Activated T-helper 1 cell treated with anti-CD3 and anti-CD28 coated beads, Interleukin-12 subunit alpha, Interleukin-12 subunit beta, Interleukin-2, Interleukin-4 antibody, amounts not matched to agents 30 ng/mL and 10 ng/mL and 1 ng/mL, durations not matched to agents 14 hours and 24 hours and 36 hours (primary cell): ENCODE results near the gene YARS1. TPM values are rescaled to one million over a fixed set of nuclear protein-coding genes. Genes with fewer than 3 reads are reported as not detected.

Source experiments
- DNase-seq: peaks from one replicate; pipeline ENCODE4 v3.0.0; 2021; ENCODE audit warnings: low spot score
- H3K27ac Mint-ChIP-seq: one replicate; pipeline ENCODE4 v1.8.0; 2021; ENCODE audit warnings: mild to moderate bottlenecking, mixed read lengths
- H3K27me3 Mint-ChIP-seq: one replicate; pipeline ENCODE4 v1.8.0; 2022; ENCODE audit warnings: mild to moderate bottlenecking, moderate library complexity, mixed read lengths; ENCODE audit not compliant: insufficient read depth
- H3K36me3 Mint-ChIP-seq: one replicate; pipeline ENCODE4 v1.8.0; 2021; ENCODE audit warnings: low read depth, mixed read lengths
- H3K4me1 Mint-ChIP-seq: one replicate; pipeline ENCODE4 v1.8.0; 2021; ENCODE audit warnings: low read depth, mixed read lengths
- H3K4me3 Mint-ChIP-seq: one replicate; pipeline ENCODE4 v1.8.0; 2021; ENCODE audit warnings: mild to moderate bottlenecking, moderate library complexity, mixed read lengths
- H3K9me3 Mint-ChIP-seq: one replicate; pipeline ENCODE4 v1.8.0; 2021; ENCODE audit warnings: mixed read lengths
- intact Hi-C: fragments of 100-400 bp; cut with micrococcal nuclease; formaldehyde crosslinking; loops from one replicate; pipeline ENCODE4 v1.15.1; 2024
- total RNA-seq: library from RNA; stranded (reverse); gene quantifications from 2 replicates; pipeline ENCODE4 v1.2.3, GENCODE V29; 2022

YARS1 gene
- total RNA-seq, 1 donor from 2014 or later = 205 TPM

DNA sequence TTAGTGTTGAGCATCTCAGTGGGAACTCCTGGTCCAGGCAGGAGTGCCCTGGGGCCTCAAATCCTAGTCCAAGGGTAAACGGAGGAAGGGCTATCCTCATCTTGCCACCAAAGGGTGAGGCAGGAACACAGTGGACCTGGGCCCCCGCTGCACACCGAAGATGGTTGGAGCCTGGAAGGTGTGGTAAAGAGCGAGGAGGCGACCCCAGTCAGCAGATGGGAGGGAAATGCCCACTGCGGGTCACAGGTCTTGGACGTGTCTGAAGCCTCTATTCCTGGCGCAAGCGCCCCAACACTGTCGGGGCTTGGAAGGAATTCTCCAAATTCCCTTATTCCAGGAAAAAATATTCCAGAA is 76.1 kb downstream of the YARS1 start:
- Mint-ChIP-seq H3K4me1 (no peaks in the 10 kb centered on the region), H3K27ac (no peak overlapping the region), H3K36me3 (no peaks in the 10 kb centered on the region), H3K9me3 (no peaks in the 10 kb centered on the region), H3K27me3 (peaks cover 41% of the 10 kb centered on the region), H3K4me3 (peak overlapping the region; percentile 75)
- DNase-seq = no peak
- intact Hi-C loops = no loop called here

DNA sequence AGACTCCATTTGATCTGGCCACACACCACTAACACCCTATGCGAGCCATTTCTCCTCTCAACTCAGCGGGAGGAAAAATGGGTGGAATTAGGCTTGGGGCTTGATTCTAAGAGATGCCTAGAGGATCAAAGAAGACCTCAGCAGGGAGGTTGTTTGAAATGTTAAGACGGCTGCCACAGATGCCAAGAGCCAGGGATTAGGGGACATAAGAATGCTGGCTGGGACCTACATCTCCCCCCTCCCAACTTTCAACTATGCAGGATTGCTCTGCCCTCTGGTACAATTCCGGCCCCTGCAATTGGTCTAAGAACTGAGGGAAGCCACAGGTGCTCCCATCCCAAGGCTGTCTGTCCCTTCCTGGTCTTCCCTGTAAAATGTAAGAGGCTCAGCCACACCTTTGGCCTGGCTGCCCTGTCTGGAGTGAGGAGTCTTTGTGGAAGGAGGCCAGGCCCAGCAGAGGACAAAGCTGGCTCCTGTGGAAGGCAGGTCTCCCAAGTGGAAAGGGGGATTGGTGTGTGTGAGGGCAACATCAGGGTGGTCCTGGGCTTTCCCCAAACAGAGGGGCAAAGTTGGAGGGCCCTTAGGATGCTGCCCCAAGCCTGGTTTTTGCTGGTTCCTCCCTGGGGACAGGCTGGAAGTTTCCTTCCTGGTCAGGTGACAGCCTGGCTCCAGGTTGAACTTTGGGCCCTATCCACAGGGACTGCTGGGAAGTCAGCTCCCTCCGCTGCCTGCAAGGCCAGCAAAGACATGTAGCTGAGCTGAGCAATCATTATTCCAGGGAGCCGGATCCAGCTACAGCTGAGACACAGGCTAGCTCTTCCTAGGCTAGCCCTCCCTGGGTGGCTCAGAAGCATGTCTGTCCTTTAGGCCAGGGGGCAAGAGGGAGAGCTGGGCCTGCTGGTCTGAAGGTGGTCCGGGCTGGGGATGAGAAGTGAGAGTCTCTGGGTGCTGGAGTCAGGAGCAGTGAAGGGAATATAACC is 80.1 kb downstream of the YARS1 start:
- Mint-ChIP-seq H3K36me3 (no peaks in the 10 kb centered on the region), H3K4me1 (peaks cover 8% of the 10 kb centered on the region), H3K4me3 (no peak overlapping the region), H3K27me3 (peaks cover 17% of the 10 kb centered on the region), H3K9me3 (no peaks in the 10 kb centered on the region), H3K27ac (no peak overlapping the region)
- intact Hi-C loops = no loop called here
- DNase-seq = no peak

DNA sequence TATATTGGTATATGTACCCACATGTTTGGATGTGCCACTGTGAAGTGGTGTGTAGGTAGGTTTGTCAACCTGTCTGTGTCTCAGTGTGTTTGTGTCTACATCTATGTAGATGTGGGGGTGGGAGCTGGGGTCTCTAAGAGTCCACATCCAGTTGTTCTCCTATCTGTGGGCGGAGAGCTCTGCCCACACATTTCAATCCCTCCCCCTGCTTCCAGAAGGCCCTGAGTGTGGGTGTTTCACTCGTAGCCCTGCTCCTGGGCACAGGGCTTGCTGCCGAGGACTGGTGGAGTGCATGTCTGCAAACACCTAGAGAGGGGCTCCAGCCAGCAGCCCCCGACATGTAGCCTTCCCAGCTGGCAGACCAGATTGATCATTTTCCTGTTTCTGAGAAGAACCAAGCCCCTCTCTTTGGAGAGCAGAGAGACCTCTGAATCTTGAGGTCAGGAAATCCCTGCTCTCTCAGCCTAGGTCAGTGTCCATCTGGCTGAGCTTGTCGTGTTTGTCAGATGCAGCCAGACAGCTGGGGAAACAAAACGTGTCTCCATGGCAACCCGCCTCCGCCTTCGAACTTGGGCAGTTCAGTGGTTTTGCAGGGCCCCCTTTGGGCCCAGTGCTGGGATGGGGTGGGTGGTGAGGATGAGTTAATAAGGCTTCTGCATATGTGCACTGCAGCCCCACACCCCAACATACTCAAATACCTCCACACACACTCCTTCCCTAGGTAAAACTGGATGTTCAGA is 83.4 kb downstream of the YARS1 start:
- H3K36me3 Mint-ChIP-seq = no peaks in the 10 kb centered on the region
- intact Hi-C loops = no loop called here
- no peak overlapping the region for H3K27ac Mint-ChIP-seq
- no peaks in the 10 kb centered on the region for H3K9me3 Mint-ChIP-seq
- peaks cover 19% of the 10 kb centered on the region for H3K4me1 Mint-ChIP-seq
- H3K27me3 Mint-ChIP-seq = peaks cover 8% of the 10 kb centered on the region
- no peak for DNase-seq
- no peak overlapping the region for H3K4me3 Mint-ChIP-seq

DNA sequence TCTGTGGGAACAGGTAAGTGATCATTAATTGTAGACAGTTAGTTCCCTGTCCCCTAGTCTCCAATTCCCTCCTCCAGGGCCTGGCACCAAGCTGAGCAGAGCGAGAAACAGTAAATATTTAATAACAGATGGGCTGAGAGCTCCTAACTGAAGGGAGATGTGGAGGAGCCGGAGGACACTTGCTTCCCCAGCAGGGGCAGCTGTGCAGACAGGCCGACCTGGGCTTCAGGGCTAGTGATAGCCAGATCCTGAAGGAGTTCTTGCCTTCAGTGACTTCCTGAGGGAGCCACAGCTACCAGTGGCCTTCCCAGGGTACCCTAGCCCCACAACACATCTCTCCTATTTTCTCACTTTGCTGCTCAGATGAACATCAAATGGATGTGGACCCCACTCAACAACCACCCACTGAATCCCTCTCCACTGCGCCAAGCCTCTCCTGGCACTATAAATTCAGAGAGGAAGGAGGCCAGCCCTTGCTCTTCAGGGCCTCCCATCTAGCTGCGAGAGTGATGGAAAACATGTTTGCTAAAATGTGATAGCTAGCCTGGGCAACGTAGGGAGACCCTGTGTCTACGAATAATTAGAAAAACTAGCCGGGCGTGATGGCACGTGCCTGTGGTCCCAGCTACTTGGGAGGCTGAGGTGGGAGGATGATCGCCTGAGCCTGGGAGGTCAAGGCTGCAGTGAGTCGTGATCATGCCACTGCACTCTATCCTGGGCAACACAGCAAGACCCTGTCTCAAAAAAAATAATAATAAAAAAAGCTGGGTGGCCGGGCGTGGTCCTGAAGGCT is 87.7 kb downstream of the YARS1 start:
- Mint-ChIP-seq H3K4me3 (no peak overlapping the region), H3K9me3 (no peaks in the 10 kb centered on the region), H3K4me1 (peaks cover 33% of the 10 kb centered on the region), H3K27ac (no peak overlapping the region), H3K36me3 (no peaks in the 10 kb centered on the region), H3K27me3 (peaks cover 10% of the 10 kb centered on the region)
- DNase-seq = no peak
- intact Hi-C loops = no loop called here

DNA sequence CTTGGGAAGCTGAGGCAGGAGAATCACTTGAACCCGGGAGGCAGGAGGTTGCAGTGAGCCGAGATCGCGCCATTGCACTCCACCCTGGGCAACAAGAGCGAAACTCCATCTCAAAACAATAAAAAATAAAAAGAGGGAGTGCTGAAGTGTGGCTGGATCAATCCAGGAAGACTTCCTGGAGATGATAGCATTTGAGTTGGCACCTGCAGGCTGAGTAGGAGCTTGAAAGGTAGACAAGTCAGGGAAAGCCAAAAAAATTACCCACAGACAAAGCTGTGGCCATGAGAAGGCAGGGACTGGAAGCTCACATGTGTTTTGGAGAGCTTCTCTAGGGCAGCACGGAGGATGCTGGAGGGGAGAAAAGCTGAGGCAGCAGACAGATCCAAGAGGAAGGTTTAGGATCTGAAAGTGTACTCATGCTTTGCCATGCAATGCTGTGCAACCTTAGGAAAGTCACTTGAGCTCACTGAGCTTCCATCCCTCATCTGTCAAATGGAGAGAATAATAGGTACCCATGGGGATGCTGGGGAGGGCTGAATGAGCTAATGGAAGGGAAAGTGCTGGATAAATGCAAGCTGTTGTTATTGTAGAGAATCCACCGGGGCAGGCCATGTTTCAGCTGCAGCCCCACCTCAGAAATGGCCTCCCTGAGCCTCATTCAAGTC is 88.6 kb downstream of the YARS1 start:
- H3K4me1 Mint-ChIP-seq = peaks cover 28% of the 10 kb centered on the region
- H3K4me3 Mint-ChIP-seq = no peak overlapping the region
- intact Hi-C loops = no loop called here
- H3K27me3 Mint-ChIP-seq = peaks cover 10% of the 10 kb centered on the region
- H3K27ac Mint-ChIP-seq = no peak overlapping the region
- no peaks in the 10 kb centered on the region for H3K9me3 Mint-ChIP-seq
- no peak for DNase-seq
- H3K36me3 Mint-ChIP-seq = no peaks in the 10 kb centered on the region

DNA sequence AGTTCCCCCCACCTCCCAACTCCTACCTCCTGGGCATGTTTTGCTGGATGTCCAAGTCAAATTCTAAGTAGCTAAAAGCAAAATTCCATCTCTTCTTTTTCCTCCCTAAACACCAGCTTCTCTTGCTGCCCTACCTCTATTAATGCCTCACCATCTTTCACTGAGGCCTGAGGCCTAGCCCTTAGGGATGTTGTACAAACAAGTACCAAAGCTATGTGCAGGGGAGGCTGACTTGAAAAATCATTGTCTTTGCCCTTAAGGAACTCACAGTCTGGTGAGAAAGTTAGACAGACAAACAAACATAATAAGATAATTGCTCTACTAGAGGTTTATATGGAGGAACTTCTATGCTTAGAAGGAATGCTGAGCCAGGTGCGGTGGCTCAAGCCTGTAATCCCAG is 89.3 kb downstream of the YARS1 start:
- H3K4me1 Mint-ChIP-seq = peaks cover 27% of the 10 kb centered on the region
- no peaks in the 10 kb centered on the region for H3K9me3 Mint-ChIP-seq
- intact Hi-C loops = no loop called here
- DNase-seq = no peak
- no peak overlapping the region for H3K27ac Mint-ChIP-seq
- H3K27me3 Mint-ChIP-seq = peaks cover 8% of the 10 kb centered on the region
- no peak overlapping the region for H3K4me3 Mint-ChIP-seq
- no peaks in the 10 kb centered on the region for H3K36me3 Mint-ChIP-seq

DNA sequence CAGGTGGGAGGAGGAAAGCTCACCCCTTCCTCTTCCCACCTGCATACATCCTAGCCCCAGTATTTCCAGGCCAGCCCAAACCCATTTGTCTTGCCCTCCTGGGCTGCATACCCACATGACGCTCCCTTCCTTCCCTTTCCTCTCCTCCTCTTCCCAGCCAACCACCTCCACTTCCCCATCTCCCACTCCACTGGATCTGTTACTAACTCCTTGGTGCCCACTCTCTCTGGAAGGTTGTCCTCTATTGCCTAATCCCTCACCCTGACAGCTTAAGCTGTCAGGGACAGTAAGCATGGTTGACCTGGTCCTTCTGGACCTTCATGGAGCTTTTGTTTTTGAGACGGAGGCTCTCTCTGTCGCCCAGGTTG is 91.6 kb downstream of the YARS1 start:
- no peak overlapping the region for H3K27ac Mint-ChIP-seq
- H3K4me3 Mint-ChIP-seq = no peak overlapping the region
- intact Hi-C loops = no loop called here
- no peaks in the 10 kb centered on the region for H3K9me3 Mint-ChIP-seq
- peaks cover 18% of the 10 kb centered on the region for H3K27me3 Mint-ChIP-seq
- peaks cover 17% of the 10 kb centered on the region for H3K4me1 Mint-ChIP-seq
- no peak for DNase-seq
- H3K36me3 Mint-ChIP-seq = no peaks in the 10 kb centered on the region

Other genes with a start within 250 kb of the YARS1 start
- gene ZBTB8OS, start 166.8 kb downstream of the YARS1 start, total RNA-seq = 49.7 and 53.3 TPM in 2 replicates
- 315 TPM in 2 replicates for gene RBBP4, start 166.2 kb downstream of the YARS1 start, total RNA-seq
- 0.05 TPM in 1 of 2 replicates, not detected in the other for gene SYNC, start 114.6 kb downstream of the YARS1 start, total RNA-seq
- 48.8 and 55.8 TPM in 2 replicates for gene S100PBP, start 295 bp upstream of the YARS1 start, total RNA-seq
- not detected in 2 replicates for gene FNDC5, start 53.6 kb upstream of the YARS1 start, total RNA-seq
- gene HPCA, start 69.1 kb upstream of the YARS1 start, total RNA-seq = 0.20 TPM in 1 of 2 replicates, not detected in the other
- gene TMEM54, start 84.0 kb upstream of the YARS1 start, total RNA-seq = 0.78 and 1.0 TPM in 2 replicates
- gene RNF19B, start 147.5 kb upstream of the YARS1 start, total RNA-seq = 52.1 and 56.5 TPM in 2 replicates
- gene AK2, start 219.5 kb upstream of the YARS1 start, total RNA-seq = 387 and 400 TPM in 2 replicates